Embryonic facial prominence (tissue), 1 donor: ENCODE results near the gene PUS7.
"Not testable (repeated sequence)": the region's sequence is repeated elsewhere in the genome, so short reads cannot be mapped to it uniquely, and the experiment has no call there.

Experiments
- DNase-seq: peaks from one replicate; pipeline ENCODE4 v3.0.0-alpha.2; 2016; ENCODE audit errors: extremely low spot score

The PUS7 gene, protein sequence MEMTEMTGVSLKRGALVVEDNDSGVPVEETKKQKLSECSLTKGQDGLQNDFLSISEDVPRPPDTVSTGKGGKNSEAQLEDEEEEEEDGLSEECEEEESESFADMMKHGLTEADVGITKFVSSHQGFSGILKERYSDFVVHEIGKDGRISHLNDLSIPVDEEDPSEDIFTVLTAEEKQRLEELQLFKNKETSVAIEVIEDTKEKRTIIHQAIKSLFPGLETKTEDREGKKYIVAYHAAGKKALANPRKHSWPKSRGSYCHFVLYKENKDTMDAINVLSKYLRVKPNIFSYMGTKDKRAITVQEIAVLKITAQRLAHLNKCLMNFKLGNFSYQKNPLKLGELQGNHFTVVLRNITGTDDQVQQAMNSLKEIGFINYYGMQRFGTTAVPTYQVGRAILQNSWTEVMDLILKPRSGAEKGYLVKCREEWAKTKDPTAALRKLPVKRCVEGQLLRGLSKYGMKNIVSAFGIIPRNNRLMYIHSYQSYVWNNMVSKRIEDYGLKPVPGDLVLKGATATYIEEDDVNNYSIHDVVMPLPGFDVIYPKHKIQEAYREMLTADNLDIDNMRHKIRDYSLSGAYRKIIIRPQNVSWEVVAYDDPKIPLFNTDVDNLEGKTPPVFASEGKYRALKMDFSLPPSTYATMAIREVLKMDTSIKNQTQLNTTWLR

DNA sequence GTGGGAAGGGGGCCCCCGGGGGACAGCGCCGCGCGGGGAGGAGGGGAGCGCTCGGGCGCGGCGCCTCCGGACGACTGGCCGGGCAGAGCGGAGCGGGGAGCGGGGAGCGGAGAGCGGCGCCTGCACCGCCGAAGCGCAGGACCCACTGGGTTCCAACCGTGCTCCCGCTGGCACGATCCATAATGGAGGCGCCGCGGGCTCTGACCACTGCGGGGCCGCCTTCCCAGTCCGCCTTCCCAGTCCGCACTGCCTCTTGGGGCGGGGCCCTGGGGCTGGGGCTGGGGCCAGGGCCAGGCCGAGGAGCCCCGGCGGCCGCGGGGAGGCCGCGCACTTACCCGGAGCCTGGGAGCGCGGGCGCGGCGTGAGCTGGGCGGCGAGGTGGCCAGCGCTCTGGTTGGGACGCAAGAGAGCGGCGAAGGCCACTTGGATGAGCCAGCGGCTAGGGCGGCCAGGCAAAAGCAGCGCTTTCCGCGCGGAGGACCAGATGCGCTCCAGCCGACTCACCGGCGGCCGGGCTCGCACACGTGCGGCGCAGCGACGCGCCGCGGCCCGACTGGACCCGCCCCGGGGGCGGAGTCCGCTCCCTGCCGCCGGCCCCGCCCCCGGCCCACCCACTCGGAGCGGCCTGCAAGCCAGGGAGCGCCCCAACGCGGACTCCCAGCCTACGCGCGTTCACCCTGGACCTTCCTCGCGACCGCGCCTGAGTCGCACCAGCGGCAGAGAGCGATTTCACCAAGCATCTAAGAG, at the start of gene PUS7:
PUS7 (minus strand) TSS at position 555 of the 747 bp plus-strand sequence. CDS start 13,759 bp downstream, outside the sequence.
- DNase-seq, result peak; percentile 57

DNA sequence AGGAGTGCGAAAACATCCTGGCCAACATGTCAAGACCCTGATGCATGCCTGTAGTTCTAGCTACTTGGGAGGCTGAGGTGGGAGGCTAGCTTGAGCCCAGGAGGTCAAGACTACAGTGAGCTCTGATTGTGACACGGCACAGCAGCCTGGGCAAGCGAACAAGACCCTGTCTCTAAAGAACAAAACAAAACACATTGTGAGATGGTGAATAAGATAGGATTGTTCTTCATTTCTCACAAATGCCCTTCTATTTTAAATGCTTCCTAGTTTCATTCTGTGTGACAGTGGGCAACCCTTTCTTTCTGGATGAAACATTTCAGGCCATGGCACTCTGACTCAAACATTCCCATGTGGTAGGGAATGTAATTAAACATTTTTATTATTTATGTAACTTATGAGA, 45.8 kb upstream of the PUS7 start:
- DNase-seq, result no peak

DNA sequence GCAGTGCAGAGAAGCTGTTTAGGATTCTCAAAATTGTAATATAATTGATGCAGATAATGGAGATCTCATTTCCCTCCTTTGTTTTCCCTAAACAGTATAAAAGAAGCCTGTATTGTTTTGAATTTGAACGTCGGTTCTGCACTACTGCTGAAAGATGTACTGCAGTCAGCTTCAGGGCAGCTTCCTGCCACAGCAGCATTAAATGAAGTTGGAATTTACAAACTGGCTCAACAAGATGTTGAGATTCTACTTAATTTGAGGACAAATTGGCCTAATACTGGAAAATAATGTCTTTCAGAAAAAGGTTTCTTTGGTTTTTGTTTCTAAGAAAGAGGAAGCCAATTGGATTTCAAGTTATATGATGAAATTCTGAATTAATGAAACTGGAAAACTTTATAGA, 45.0 kb upstream of the PUS7 start:
- DNase-seq, result no peak

DNA sequence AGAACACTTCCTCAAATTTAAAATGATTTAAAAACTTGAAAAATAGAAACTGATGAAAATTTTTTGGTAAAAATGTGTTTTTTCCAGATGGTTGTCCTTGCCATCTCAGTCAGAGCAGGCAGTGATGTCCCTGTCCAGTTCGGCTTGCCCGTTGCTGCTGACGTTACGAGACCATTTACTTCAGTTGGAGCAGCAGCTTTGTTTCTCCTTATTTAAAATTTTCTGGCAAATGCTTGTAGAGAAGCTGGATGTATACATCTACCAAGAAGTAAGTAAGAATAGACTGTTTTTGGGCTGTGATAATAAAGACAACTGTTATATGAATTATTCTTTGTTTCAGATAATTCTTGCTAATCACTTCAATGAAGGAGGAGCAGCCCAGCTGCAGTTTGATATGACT, 43.1 kb upstream of the PUS7 start:
- DNase-seq, result no peak

DNA sequence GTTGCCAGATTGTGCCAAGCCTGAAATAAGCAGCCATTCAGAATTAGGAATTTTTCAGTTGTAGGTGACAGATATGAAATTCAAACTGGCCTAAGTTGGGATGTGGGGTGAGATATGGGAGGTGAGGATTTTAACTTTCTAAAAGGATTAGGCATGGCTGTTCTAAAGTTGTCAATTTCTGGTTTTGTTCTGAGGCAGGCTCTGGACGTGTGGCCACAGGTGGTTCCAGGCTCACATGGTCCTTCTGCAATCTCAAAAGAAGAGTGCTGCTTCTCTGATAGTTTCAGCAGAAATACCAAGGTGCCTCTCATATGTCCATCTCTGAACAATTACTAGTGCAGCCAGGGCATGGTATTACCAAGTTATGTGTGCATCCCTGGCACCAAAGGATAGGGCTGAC, 37.9 kb upstream of the PUS7 start:
- no peak for DNase-seq

DNA sequence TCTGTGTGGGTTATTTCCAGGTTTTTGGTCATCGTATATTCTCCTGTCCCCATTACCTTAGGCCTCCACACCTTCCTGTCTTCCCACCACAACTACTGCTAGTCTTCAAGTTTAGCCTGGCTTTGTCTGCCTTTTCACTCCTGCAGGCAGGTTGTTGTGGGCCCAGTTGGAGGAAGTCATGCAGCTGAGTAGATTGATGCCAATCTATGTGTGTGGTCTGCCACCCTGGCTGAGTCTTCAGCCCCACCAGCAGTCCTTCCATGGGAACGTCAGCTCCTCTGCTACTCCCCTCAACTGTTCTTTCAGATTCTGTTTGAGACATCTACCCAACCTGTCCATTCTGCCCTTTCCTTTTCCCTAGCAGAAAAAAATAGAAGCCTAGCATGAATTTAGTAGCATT, 16.3 kb upstream of the PUS7 start:
- DNase-seq, result no peak

DNA sequence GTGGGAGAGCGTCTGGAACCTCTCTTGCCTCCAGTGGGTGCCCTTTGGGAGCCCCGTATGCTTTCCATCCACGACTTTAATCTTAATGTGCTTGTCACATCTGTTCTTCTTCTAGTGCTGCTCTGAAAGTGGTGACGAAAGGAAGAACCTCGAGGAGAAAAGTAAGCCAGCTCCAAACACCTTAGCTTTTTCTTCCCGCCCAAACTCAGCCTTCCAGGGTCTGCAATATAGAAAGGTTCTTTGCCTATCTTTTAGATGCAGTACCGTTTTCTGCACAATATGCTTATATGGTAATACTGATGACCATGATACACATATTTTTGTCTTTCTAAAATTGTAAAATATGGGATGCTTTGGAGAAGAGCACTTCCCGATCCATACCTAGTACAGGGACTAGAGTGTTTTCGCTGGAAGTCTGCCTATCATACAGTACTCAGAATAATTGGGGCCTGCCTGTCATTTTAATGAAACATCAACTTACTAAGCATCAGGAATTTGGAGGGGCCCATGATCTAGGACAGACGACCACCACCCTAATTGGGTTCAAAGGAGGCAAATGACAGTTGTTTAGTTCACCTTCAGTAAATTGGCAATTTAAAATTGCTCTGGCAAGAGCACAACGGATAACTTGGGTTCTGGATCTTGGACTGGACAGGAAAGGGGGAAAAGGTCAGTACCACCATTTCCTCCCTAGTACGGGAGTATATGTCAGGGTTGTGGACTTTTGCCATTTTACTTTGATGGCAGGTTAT, 10.8 kb upstream of the PUS7 start:
- no peak for DNase-seq

DNA sequence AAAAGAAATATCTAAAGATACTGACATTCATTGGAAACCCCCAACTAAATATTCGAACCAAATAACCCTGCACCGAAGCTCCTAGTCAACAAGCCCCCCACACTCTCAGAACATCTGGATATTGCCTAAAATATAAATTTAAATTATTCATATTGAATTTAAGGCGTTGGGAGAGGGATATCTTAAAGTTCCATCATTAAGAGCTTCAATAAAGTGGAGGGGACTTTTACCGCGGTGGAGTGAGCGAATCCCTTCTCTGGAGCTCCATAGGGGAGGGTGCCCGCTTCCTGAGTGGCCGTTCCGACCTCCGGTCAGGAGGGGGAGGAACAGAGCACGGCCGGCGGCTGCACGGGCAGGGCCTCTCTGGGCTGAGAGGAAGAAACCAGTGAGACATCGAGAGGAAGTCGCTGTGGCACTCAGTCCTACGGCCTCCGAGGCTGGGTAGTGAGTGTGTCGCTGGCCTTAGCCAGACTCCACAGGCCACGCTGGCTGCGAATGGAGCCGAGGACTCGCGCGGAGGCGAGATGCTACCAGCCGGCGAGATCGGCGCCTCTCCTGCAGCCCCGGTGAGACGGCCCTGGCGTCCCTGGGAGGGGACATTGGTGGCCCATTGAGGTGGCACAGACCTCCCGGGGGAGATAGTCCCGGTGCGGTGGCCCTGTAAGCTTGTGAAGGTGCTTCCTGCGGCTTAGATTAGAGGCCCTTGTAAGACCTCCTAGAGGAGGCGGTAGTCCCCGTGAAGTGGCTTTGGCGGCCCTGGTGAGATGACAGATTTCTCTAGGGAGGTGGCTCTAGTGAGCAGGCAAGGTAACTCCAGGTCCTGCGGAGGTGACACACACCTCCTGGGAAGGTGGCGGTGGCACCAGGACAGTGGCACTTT, 10.0 kb upstream of the PUS7 start, which contains the start of gene RINT1:
RINT1 (plus strand) TSS at position 410 of the 880 bp plus-strand sequence; CDS start at position 525, 115 bp downstream.
- DNase-seq, result peak; percentile 86

DNA sequence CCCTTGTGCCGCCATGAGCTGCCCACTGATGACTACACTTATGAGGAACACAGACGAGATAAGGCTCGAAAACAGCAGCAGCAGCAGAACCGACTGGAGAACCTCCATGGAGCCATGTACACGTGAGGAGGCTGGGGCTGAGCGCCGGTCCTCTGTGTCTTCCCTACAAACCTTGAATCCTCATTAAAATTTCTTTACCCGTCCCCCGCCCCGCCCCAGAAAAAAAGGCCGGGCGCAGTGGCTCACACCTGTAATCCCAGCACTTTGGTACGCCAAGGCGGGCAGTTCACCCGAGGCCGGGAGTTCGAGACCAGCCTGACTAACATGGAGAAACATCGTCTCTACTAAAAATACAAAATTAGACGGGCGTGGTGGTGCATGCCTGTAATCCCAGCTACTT, 8.5 kb upstream of the PUS7 start:
- no peak for DNase-seq

DNA sequence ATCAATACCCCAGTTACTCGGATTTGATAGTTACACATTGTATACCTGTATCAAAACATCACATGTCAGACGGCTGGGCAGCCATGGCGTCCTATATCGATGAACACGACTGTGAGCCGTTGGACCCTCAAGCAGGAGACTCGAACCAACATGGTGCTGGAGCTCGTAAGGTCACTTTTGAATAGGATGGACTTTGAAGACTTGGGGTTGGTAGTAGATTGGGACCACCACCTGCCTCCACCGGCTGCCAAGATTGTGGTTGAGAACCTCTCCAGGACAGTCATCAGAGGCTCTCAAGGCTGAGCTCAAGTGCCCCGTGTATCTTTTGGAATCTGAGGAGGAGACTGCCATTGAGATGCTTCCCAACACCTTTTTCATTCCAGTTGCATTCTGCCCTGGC, 8.1 kb upstream of the PUS7 start:
- no peak for DNase-seq

DNA sequence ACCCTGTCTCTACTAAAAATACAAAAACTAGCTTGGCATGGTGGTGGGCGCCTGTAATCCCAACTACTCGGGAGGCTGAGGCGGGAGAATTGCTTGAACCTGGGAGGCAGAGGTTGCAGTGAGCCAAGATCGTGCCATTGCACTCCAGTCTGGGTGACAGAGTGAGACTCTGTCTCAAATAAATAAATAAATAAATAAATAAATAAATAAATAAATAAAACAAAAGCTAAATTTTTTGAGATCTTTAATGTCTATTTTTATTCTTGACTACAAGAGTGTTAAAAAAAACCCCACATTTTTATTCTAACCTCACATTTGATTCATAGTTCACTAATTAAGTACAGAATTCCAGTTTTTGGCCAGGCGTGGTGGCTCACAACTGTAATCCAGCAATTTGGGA, 5.7 kb upstream of the PUS7 start:
- DNase-seq, result not testable (repeated sequence)

DNA sequence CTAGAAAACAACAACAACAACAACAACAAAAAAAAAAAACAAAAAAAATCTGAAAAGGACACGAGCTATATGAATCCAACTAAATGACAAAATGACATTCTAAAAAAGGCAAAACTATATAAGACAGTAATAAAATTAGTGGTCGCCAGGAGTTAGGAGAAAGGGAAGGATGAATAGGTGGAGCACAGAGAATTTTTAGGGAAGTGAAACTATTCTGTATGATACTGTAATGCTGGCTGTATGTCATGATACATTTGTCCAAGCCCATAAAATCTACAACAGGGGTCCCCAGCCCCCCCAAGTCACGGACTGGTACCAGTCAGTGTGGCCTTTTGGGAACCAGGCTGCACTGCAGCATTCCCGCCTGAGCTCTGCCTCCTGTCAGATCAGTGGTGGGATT, 2.8 kb upstream of the PUS7 start:
- DNase-seq, result no peak

DNA sequence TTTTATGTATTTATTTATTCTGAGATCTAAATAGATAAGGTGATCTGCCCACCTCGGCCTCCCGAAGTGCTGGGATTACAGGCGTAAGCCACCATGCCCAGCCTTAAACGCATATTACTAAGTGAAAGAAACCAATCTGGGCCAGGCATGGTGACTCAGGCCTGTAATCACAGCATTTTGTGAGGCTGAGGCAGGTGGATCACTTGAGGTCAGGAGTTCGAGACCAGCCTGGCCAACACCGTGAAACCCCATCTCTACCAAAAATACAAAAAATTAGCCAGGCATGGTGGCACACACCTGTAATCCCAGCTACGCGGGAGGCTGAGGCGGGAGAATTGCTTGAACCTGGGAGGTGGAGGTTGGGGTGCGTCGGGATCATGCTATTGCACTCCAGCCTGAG, 2.4 kb upstream of the PUS7 start:
- not testable (repeated sequence) for DNase-seq

DNA sequence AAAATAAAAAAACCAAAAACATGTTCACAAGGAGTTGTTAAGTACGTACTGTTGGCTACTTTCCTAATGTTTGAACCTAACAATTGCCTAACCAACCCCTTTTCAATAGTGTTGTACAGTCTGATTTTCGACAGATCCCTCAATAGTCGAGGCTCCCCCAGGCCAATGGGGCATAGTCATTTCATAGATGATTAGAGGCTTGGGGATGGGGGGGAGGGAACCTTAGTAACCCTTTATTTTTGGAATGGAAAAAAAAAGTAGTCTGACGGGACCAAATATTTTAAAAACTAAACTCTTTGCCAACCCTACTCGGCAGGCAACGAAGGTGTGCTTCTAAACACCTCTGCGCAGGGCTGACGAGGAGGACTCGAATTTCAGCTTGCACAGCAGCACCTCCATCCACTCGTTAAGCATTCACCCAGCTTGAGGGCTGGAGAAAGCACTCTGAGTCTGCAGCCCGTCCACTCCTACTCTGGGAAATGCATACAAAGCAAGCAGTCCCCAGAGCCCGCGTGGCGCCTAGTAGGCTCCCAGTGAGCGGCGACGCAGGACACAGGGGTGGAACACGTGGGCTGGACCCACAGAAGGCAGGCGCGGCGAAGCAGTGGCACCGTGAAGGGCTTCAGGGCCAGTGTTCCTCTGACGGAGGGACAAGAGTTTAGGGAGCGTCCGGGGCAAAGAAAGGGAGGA, 899 bp downstream of the PUS7 start:
- DNase-seq, result no peak

DNA sequence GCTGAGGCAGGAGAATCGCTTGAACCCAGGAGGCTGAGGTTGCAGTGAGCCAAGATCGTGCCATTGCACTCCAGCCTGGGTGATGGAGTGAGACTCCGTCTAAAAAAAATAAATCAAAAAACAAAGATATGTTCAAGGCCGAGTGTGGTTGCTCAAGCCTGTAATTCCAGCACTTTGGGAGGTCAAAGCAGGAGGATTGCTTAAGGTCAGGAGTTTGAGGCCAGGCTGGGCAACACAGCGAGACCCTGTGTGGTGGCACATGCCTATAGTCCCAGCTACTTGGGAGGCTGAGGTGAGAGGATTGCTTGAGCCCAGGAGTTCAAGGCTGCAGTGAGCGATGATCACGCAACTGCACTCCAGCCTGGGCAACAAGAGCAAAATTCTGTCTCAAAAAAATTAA, 1.5 kb downstream of the PUS7 start:
- DNase-seq, result not testable (repeated sequence)

DNA sequence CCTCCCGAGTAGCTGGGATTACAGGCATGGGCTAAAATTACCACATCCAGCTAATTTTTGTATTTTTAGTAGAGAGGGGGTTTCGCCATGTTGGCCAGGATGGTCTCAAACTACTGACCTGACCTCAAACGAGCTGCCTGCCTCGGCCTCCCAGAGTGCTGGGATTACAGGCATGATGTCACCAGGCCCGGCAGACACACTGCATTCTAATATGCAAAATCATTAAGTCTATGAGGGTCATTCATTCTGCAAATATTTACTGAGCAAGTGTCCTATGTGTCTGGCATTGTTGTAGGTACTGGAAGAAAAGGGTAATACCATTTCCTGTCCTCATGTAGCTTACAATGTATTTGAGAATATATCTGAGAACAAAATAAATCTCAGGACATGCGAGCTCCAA, 2.7 kb downstream of the PUS7 start:
- no peak for DNase-seq

DNA sequence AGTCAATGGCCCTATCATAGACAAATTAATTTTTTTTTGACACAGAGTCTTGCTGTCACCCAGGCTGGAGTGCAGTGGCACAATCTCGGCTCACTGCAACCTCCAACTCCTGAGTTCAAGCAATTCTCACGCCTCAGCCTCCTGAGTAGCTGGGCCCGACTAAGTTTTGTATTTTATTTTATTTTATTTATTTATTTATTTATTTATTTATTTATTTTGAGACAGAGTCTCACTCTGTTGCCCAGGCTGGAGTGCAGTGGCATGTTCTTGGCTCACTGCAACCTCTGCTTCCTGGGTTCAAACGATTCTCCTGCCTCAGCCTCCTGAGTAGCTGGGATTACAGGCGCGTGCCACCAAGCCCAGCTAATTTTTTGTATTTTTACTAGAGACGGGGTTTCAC, 6.5 kb downstream of the PUS7 start:
- DNase-seq, result not testable (repeated sequence)

DNA sequence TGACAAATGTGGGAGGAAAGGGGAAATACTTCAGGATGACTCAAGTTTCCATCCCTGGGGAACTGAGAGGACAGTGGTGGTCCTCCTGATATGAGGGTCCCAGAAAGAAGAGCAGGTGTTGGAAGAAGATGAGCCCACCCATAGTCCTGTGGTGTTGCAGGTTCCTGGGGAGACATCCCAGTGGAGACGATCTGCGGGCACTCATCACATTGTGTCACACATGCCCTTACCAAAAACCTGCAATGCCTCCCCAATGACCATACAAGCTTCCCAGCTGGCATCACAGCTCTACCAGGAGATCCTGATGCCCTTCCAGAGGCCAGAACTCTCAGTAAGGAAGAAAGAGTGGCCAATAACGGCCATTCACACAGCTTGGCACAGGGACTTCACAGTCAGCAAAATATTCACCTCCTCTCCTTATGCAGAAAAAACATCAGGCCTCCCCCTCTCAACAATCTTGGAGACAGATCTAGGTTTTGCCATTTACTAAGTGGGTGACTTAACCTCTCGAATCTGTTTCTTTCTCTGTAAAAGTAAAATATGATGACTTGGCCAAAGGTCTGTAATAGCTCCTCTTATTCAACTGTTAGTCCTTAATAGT, 9.0 kb downstream of the PUS7 start:
- DNase-seq, result no peak

DNA sequence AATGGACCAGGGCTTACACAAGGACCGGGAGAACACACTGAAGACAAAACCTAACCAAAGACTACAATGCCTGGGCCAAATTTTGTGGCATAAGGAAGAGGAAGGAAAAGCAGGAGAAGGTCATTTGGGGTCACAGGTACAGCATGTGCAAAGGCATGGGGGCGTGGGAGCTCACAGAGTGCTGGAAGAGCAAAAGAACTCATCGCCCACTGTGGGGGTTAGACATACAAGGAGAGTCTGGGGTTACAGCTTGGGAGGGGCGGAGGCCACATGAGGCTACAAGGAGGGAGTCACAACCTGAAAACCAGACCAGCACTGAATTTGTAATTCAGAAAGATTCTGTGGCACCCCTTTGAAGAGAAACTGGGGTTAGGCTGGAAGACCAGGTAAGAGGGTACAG, 9.7 kb downstream of the PUS7 start:
- DNase-seq, result no peak

DNA sequence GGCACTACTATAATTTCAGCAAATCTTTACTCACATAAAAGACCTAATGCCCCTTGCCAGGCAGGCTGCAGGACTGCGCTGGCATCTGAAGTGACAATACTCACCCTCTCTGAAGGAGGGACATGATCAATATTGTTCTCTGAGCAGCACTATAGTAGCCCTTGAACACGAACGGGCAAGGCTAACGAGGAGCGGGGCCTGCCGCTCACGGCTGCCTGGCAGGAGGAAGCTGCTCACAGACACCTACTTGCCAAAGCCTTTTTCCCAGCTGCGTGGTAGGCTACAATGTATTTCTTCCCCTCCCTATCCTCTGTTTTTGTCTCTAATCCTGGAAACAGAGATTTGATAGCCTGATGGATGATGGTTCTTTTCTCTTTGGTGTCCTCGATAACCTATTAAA, 19.9 kb downstream of the PUS7 start:
- no peak for DNase-seq
